WTC11 (cell line): ENCODE measurements around the gene VIPR2.

Experiments used
- CTCF ChIP-seq: fragments of 200-600 bp; IDR thresholded peaks from 2 replicates; pipeline ENCODE4 v1.8.0; 2022; ENCODE audit warnings: antibody characterized with exemption
- E2F1 ChIP-seq: sonication (generic); formaldehyde crosslinking; IDR thresholded peaks from 2 replicates; pipeline ENCODE4 v1.8.0; 2022; ENCODE audit warnings: mild to moderate bottlenecking, missing genetic modification reagents
- FOXP4 ChIP-seq: sonication (generic); formaldehyde crosslinking; IDR thresholded peaks from 2 replicates; pipeline ENCODE4 v1.8.0; 2022; ENCODE audit warnings: mild to moderate bottlenecking, missing genetic modification reagents
- JUN ChIP-seq: sonication (generic); formaldehyde crosslinking; IDR thresholded peaks from 2 replicates; pipeline ENCODE4 v1.8.0; 2023; ENCODE audit warnings: mild to moderate bottlenecking, missing genetic modification reagents
- MAX ChIP-seq: sonication (generic); formaldehyde crosslinking; IDR thresholded peaks from 2 replicates; pipeline ENCODE4 v1.8.0; 2022; ENCODE audit warnings: mild to moderate bottlenecking, missing genetic modification reagents
- ZNF263 ChIP-seq: sonication (generic); formaldehyde crosslinking; IDR thresholded peaks from 2 replicates; pipeline ENCODE4 v1.8.1; 2022; ENCODE audit warnings: low read depth, mild to moderate bottlenecking, moderate library complexity, missing genetic modification reagents

GRCh38 chr7:159130820-159131219 lies 13.8 kb downstream of the VIPR2 start:
- no peak for TF ChIP-seq FOXP4 (CRISPR knock-in tag)
- no peak for TF ChIP-seq CTCF
- no peak for TF ChIP-seq ZNF263 (CRISPR knock-in tag)
- TF ChIP-seq JUN (CRISPR knock-in tag) = no peak
- TF ChIP-seq MAX (CRISPR knock-in tag) = no peak
- no peak for TF ChIP-seq E2F1 (CRISPR knock-in tag)
